ENCODE data around the gene IVD. TPM values are rescaled to one million over a fixed set of nuclear protein-coding genes. Genes with fewer than 3 reads are reported as not detected.

IVD gene
- total and polyA plus RNA-seq, 7 experiments from 2014 or later, result 27.1 to 81.8 (median 50.4) TPM

GRCh38 chr15:40369971-40370370 lies 35.6 kb upstream of the IVD start:
- DNase-seq, result no peak
- ChIA-PET CTCF (interaction anchor here (1.1 to 3.8 kb wide), 5 partner anchors 9 to 60 kb away, joined by 4 to 17 read pairs (median 5); partner anchors contain the start of gene KNSTRN), POLR2A (interaction anchor here (2.2 kb wide), 1 partner anchor 13 kb away, joined by 8 read pairs; the partner anchor contains the start of gene KNSTRN)
- no peaks in the 10 kb centered on the region for H3K9me3 ChIP-seq (ENCODE audit: control insufficient read depth in 2 of 3, low read length in 3 of 3)
- intact Hi-C loops (cut with micrococcal nuclease), result loop anchor here in 1 of 2 donors (2.0 kb wide), 2 partner anchors 35 to 61 kb away; partner anchors contain the start of gene IVD
- Mint-ChIP-seq H3K4me1 (peaks cover 14 to 28% (median 25%) of the 10 kb centered on the region in 7 donors), H3K4me3 (no peak overlapping the region), H3K9me3 (no peaks in the 10 kb centered on the region), H3K27ac (no peak overlapping the region), H3K27me3 (peaks cover 0 to 16% (median 0%) of the 10 kb centered on the region in 5 donors), H3K36me3 (no peaks in the 10 kb centered on the region)
- H3K27ac ChIP-seq (ENCODE audit: low read depth, low read length), result no peak overlapping the region
- no peak for ATAC-seq
- peaks cover 19 to 24% of the 10 kb centered on the region in 2 donors for H3K4me1 ChIP-seq (ENCODE audit: control insufficient read depth in 2 of 2, insufficient read depth in 2 of 2, low read length in 2 of 2)
- no peaks in the 10 kb centered on the region for H3K36me3 ChIP-seq (ENCODE audit: control insufficient read depth in 2 of 3, insufficient read depth in 3 of 3, low read length in 3 of 3)
- H3K27me3 ChIP-seq (ENCODE audit: control insufficient read depth in 2 of 2, insufficient read depth in 2 of 2, low read length in 2 of 2), result no peaks in the 10 kb centered on the region
- H3K4me3 ChIP-seq (ENCODE audit: low read length), result no peak overlapping the region

DNA sequence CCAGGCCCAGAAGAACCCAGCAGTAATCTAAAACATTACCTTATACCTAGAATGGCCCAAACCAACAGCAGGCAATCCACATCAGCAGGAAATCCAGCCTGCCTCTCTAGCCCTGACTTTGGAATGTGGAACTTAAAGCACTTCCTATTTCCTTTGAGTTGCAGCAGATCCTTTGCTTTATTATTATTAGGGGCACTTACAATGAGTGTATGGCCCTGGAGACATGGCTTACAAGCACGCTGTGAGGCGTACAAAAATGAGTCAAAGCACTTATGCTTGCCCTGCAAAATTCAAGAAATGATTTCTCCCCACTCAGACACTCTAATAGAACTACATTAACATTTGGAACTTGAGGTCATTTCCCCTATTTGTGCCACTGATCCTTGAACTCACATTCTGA lies 32.6 kb upstream of the IVD start:
- Histone ChIP-seq H3K4me1 (ENCODE audit: control insufficient read depth in 2 of 2, insufficient read depth in 2 of 2, low read length in 2 of 2) (peaks cover 3% of the 10 kb centered on the region in 2 donors), H3K9me3 (ENCODE audit: control insufficient read depth in 2 of 3, low read length in 3 of 3) (no peaks in the 10 kb centered on the region), H3K27me3 (ENCODE audit: control insufficient read depth in 2 of 2, insufficient read depth in 2 of 2, low read length in 2 of 2) (no peaks in the 10 kb centered on the region), H3K27ac (ENCODE audit: low read depth, low read length) (no peak overlapping the region), H3K36me3 (ENCODE audit: control insufficient read depth in 2 of 3, insufficient read depth in 3 of 3, low read length in 3 of 3) (no peaks in the 10 kb centered on the region), H3K4me3 (ENCODE audit: low read length) (no peak overlapping the region)
- CTCF ChIA-PET, result no interaction called here
- Mint-ChIP-seq H3K27me3 (peaks cover 0 to 23% (median 0%) of the 10 kb centered on the region in 5 donors), H3K4me1 (peaks cover 0 to 4% (median 3%) of the 10 kb centered on the region in 7 donors), H3K4me3 (no peak overlapping the region), H3K9me3 (no peaks in the 10 kb centered on the region), H3K27ac (peak overlapping the region in 1 of 9 donors; percentile 40), H3K36me3 (no peaks in the 10 kb centered on the region)
- ATAC-seq (no peak), DNase-seq (no peak)
- POLR2A ChIA-PET, result no interaction called here
- intact Hi-C loops (cut with micrococcal nuclease), result no loop called here

GRCh38 chr15:40377606-40378005 lies 28.0 kb upstream of the IVD start:
- intact Hi-C loops (cut with micrococcal nuclease), result no loop called here
- H3K4me1 Mint-ChIP-seq, result peaks cover 2 to 10% (median 3%) of the 10 kb centered on the region in 7 donors
- ChIA-PET CTCF (no interaction called here), POLR2A (interaction anchor here (1.2 kb wide), 1 partner anchor 22 kb away, joined by 4 read pairs; no protein-coding TSS in a partner anchor)
- peaks cover 0 to 18% (median 0%) of the 10 kb centered on the region in 5 donors for H3K27me3 Mint-ChIP-seq
- no peaks in the 10 kb centered on the region for H3K9me3 ChIP-seq (ENCODE audit: control insufficient read depth in 2 of 3, low read length in 3 of 3)
- no peaks in the 10 kb centered on the region for H3K36me3 Mint-ChIP-seq
- no peaks in the 10 kb centered on the region for H3K9me3 Mint-ChIP-seq
- no peaks in the 10 kb centered on the region for H3K27me3 ChIP-seq (ENCODE audit: control insufficient read depth in 2 of 2, insufficient read depth in 2 of 2, low read length in 2 of 2)
- no peak overlapping the region for H3K4me3 Mint-ChIP-seq
- no peak overlapping the region for H3K4me3 ChIP-seq (ENCODE audit: low read length)
- ATAC-seq (no peak), DNase-seq (no peak)
- no peak overlapping the region for H3K27ac Mint-ChIP-seq
- H3K27ac ChIP-seq (ENCODE audit: low read depth, low read length), result no peak overlapping the region
- H3K36me3 ChIP-seq (ENCODE audit: control insufficient read depth in 2 of 3, insufficient read depth in 3 of 3, low read length in 3 of 3), result no peaks in the 10 kb centered on the region
- no peaks in the 10 kb centered on the region for H3K4me1 ChIP-seq (ENCODE audit: control insufficient read depth in 2 of 2, insufficient read depth in 2 of 2, low read length in 2 of 2)

DNA sequence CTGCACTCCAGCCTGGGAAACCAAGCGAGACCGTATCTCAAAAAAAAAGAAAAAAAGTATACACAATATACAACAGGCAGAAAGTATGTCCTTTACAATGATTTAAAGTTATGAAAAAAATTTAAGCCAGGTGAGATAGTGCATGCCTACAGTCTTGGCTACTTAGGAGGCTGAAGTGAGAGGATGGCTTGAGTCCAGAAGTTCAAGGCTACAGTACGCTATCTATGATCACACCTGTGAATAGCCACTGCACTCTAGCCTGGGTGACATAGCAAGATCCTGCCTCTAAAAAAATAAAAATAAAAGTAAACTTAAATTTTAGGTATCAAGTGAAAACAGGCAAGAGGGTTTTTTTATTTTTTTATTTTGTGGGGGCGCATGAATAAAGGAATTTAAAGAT lies 26.2 kb upstream of the IVD start:
- peaks cover 6 to 7% of the 10 kb centered on the region in 2 donors for H3K4me1 ChIP-seq (ENCODE audit: control insufficient read depth in 2 of 2, insufficient read depth in 2 of 2, low read length in 2 of 2)
- Mint-ChIP-seq H3K27me3 (peaks cover 0 to 18% (median 0%) of the 10 kb centered on the region in 5 donors), H3K36me3 (peaks cover 0 to 7% (median 0%) of the 10 kb centered on the region in 5 donors), H3K4me3 (no peak overlapping the region), H3K27ac (no peak overlapping the region), H3K4me1 (peaks cover 14 to 22% (median 16%) of the 10 kb centered on the region in 7 donors), H3K9me3 (no peaks in the 10 kb centered on the region)
- no peaks in the 10 kb centered on the region for H3K9me3 ChIP-seq (ENCODE audit: control insufficient read depth in 2 of 3, low read length in 3 of 3)
- no peak overlapping the region for H3K4me3 ChIP-seq (ENCODE audit: low read length)
- DNase-seq (no peak), ATAC-seq (no peak)
- CTCF ChIA-PET, result interaction anchor here (1.0 kb wide), 1 partner anchor 7 kb away, joined by 3 read pairs; no protein-coding TSS in a partner anchor
- H3K36me3 ChIP-seq (ENCODE audit: control insufficient read depth in 2 of 3, insufficient read depth in 3 of 3, low read length in 3 of 3), result no peaks in the 10 kb centered on the region
- no peaks in the 10 kb centered on the region for H3K27me3 ChIP-seq (ENCODE audit: control insufficient read depth in 2 of 2, insufficient read depth in 2 of 2, low read length in 2 of 2)
- H3K27ac ChIP-seq (ENCODE audit: low read depth, low read length), result no peak overlapping the region
- intact Hi-C loops (cut with micrococcal nuclease), result no loop called here
- POLR2A ChIA-PET, result interaction anchor here (1.1 kb wide), 1 partner anchor 10 kb away, joined by 3 read pairs; no protein-coding TSS in a partner anchor

DNA sequence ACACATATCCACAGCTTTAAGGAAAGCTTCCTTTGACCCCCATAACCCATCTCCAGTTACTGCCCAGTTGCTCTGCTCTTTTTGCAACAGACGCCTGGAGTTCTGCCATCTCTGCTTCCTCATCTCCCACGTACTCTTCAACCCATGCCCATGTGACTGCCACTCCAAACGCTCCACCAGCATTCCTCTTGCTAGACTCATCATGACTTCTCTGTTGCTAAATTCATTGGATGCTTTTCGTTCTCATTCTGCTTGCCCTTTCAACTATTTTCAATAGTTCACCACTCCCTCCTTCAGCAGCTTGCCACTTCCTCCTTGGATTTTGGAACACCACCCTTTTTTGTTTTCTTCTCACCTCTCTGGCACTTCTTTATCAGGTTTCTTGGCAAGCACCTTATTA lies 25.7 kb upstream of the IVD start:
- no peak overlapping the region for H3K4me3 ChIP-seq (ENCODE audit: low read length)
- no peak overlapping the region for H3K4me3 Mint-ChIP-seq
- peaks cover 0 to 8% (median 0%) of the 10 kb centered on the region in 5 donors for H3K36me3 Mint-ChIP-seq
- H3K27me3 ChIP-seq (ENCODE audit: control insufficient read depth in 2 of 2, insufficient read depth in 2 of 2, low read length in 2 of 2), result no peaks in the 10 kb centered on the region
- peaks cover 16 to 23% (median 21%) of the 10 kb centered on the region in 7 donors for H3K4me1 Mint-ChIP-seq
- no peak overlapping the region for H3K27ac ChIP-seq (ENCODE audit: low read depth, low read length)
- H3K27ac Mint-ChIP-seq, result no peak overlapping the region
- ChIA-PET POLR2A (interaction anchor here (1.1 kb wide), 1 partner anchor 11 kb away, joined by 3 read pairs; no protein-coding TSS in a partner anchor), CTCF (interaction anchor here (1.0 kb wide), 1 partner anchor 8 kb away, joined by 3 read pairs; no protein-coding TSS in a partner anchor)
- H3K9me3 ChIP-seq (ENCODE audit: control insufficient read depth in 2 of 3, low read length in 3 of 3), result no peaks in the 10 kb centered on the region
- peaks cover 0 to 18% (median 0%) of the 10 kb centered on the region in 5 donors for H3K27me3 Mint-ChIP-seq
- H3K4me1 ChIP-seq (ENCODE audit: control insufficient read depth in 2 of 2, insufficient read depth in 2 of 2, low read length in 2 of 2), result peaks cover 6 to 7% of the 10 kb centered on the region in 2 donors
- DNase-seq (no peak), ATAC-seq (no peak)
- intact Hi-C loops (cut with micrococcal nuclease), result loop anchor here in 1 of 2 donors (5.0 kb wide), 1 partner anchor 42 kb away; no protein-coding TSS in a partner anchor
- H3K9me3 Mint-ChIP-seq, result no peaks in the 10 kb centered on the region
- H3K36me3 ChIP-seq (ENCODE audit: control insufficient read depth in 2 of 3, insufficient read depth in 3 of 3, low read length in 3 of 3), result no peaks in the 10 kb centered on the region

DNA sequence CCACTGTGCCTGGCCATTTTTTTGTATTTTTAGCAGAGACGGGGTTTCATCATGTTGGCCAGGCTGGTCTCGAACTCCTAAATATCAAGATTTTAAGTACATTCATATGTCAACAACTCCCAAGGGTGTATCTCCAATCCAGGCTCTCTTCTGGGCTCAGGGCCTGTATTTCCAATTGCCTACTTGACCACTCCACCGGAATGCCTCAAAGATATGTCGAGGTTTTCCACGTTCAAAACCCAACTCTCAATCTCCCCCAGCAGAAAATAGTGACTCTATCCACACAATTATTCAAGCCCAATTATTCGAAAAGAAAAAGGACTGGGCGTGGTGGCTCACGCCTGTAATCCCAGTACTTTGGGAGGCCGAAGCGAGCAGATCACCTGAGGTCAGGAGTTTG lies 25.0 kb upstream of the IVD start:
- intact Hi-C loops (cut with micrococcal nuclease), result loop anchor here in 1 of 2 donors (5.0 kb wide), 1 partner anchor 42 kb away; no protein-coding TSS in a partner anchor
- Histone ChIP-seq H3K27ac (ENCODE audit: low read depth, low read length) (no peak overlapping the region), H3K9me3 (ENCODE audit: control insufficient read depth in 2 of 3, low read length in 3 of 3) (no peaks in the 10 kb centered on the region), H3K4me3 (ENCODE audit: low read length) (no peak overlapping the region), H3K27me3 (ENCODE audit: control insufficient read depth in 2 of 2, insufficient read depth in 2 of 2, low read length in 2 of 2) (no peaks in the 10 kb centered on the region), H3K36me3 (ENCODE audit: control insufficient read depth in 2 of 3, insufficient read depth in 3 of 3, low read length in 3 of 3) (no peaks in the 10 kb centered on the region), H3K4me1 (ENCODE audit: control insufficient read depth in 2 of 2, insufficient read depth in 2 of 2, low read length in 2 of 2) (peaks cover 6 to 7% of the 10 kb centered on the region in 2 donors)
- Mint-ChIP-seq H3K27ac (peak overlapping the region in 1 of 9 donors; percentile 79), H3K4me1 (peaks cover 16 to 26% (median 22%) of the 10 kb centered on the region in 7 donors), H3K4me3 (no peak overlapping the region), H3K27me3 (peaks cover 0 to 18% (median 0%) of the 10 kb centered on the region in 5 donors), H3K9me3 (no peaks in the 10 kb centered on the region), H3K36me3 (peaks cover 0 to 13% (median 0%) of the 10 kb centered on the region in 5 donors)
- ChIA-PET POLR2A (no interaction called here), CTCF (no interaction called here)
- no peak for ATAC-seq
- DNase-seq, result no peak
